Measurements from ENCODE around the gene RAI2.

DNA sequence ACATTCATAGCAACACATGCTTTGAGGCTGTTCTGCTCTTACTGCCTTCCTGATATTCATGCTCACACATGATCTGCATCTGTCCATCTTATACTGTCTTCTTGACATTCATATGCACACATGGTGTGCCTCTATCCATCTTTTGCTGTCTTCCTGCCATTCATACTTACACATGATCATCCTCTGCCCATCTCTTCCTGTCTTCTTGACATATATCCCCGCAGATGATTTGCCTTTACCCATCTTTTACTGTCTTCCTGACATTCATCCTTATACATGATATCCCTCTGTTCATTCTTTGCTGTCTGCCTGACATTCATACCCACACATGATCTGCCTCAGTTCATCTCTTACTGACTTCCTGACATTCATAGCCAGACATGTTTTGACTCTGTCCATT is 87.0 kb downstream of the RAI2 start:
- TF ChIP-seq TARDBP (IDR thresholded peaks at IDR 0.05), result no peak
- no peak for TF ChIP-seq CTBP1 (IDR thresholded peaks at IDR 0.05; ENCODE audit: borderline replicate concordance)
- no peak for TF ChIP-seq SUZ12 (IDR thresholded peaks at IDR 0.05)
- no peak for TF ChIP-seq NFRKB (IDR thresholded peaks at IDR 0.05)
- TF ChIP-seq FOXM1 (IDR thresholded peaks at IDR 0.05; ENCODE audit: borderline replicate concordance), result no peak
